ENCODE results near the gene ITGB7. TPM values are rescaled to one million over a fixed set of nuclear protein-coding genes. Genes with fewer than 3 reads are reported as not detected.

ITGB7 gene
- total RNA-seq, 3 donors from 2014 or later (not counting 1 experiment from before 2014, with no cell fraction given), result 329 to 441 (median 439) TPM

GRCh38 chr12:53151039-53151438 is 56.0 kb downstream of the ITGB7 start:
- H3K4me1 ChIP-seq (ENCODE audit: control insufficient read depth, insufficient read depth, low read length), result no peaks in the 10 kb centered on the region
- Mint-ChIP-seq H3K4me1 (no peaks in the 10 kb centered on the region), H3K36me3 (no peaks in the 10 kb centered on the region), H3K9me3 (no peaks in the 10 kb centered on the region), H3K27me3 (ENCODE audit: low read depth in 2 of 2) (no peaks in the 10 kb centered on the region), H3K4me3 (no peak overlapping the region), H3K27ac (no peak overlapping the region)
- H3K9me3 ChIP-seq (ENCODE audit: control insufficient read depth, insufficient read depth, low read length), result no peaks in the 10 kb centered on the region
- WGBS (ENCODE audit: insufficient coverage), result 96% methylated on average over 3 of the region's 6 CpGs
- H3K36me3 ChIP-seq (ENCODE audit: control insufficient read depth, insufficient read depth, low read length), result no peaks in the 10 kb centered on the region
- no peaks in the 10 kb centered on the region for H3K27me3 ChIP-seq (ENCODE audit: control insufficient read depth, insufficient read depth, low read length)
- no peak for ATAC-seq
- intact Hi-C loops (cut with micrococcal nuclease), result no loop called here
- no peak for DNase-seq
- H3K4me3 ChIP-seq (ENCODE audit: low read length), result no peak overlapping the region
- H3K27ac ChIP-seq (ENCODE audit: low read length), result no peak overlapping the region
- TF ChIP-seq CTCF (IDR thresholded peaks at IDR 0.05), result no peak

- no peak overlapping the region for H3K27ac Mint-ChIP-seq
- TF ChIP-seq CTCF (IDR thresholded peaks at IDR 0.05), result no peak
- intact Hi-C loops (cut with micrococcal nuclease), result no loop called here
Measured at GRCh38 chr12:53147653-53148052, 59.4 kb downstream of the ITGB7 start.

GRCh38 chr12:53147181-53147580 is 59.9 kb downstream of the ITGB7 start:
- Mint-ChIP-seq H3K27me3 (ENCODE audit: low read depth in 2 of 2) (no peaks in the 10 kb centered on the region), H3K27ac (no peak overlapping the region), H3K36me3 (no peaks in the 10 kb centered on the region), H3K4me1 (no peaks in the 10 kb centered on the region), H3K9me3 (no peaks in the 10 kb centered on the region), H3K4me3 (no peak overlapping the region)
- Histone ChIP-seq H3K27me3 (ENCODE audit: control insufficient read depth, insufficient read depth, low read length) (no peaks in the 10 kb centered on the region), H3K4me1 (ENCODE audit: control insufficient read depth, insufficient read depth, low read length) (no peaks in the 10 kb centered on the region), H3K36me3 (ENCODE audit: control insufficient read depth, insufficient read depth, low read length) (no peaks in the 10 kb centered on the region), H3K27ac (ENCODE audit: low read length) (no peak overlapping the region), H3K4me3 (ENCODE audit: low read length) (no peak overlapping the region), H3K9me3 (ENCODE audit: control insufficient read depth, insufficient read depth, low read length) (no peaks in the 10 kb centered on the region)
- no peak for TF ChIP-seq CTCF (IDR thresholded peaks at IDR 0.05)
- DNase-seq (no peak), ATAC-seq (no peak)
- WGBS (ENCODE audit: insufficient coverage), result no CpG with 5 or more reads among the region's 5 CpGs
- intact Hi-C loops (cut with micrococcal nuclease), result no loop called here

More at GRCh38 chr12:53147653-53148052, 59.4 kb downstream of the ITGB7 start:
- H3K4me3 Mint-ChIP-seq, result no peak overlapping the region
- H3K4me1 Mint-ChIP-seq, result no peaks in the 10 kb centered on the region
- no peak overlapping the region for H3K4me3 ChIP-seq (ENCODE audit: low read length)
- no peak for DNase-seq
- H3K9me3 Mint-ChIP-seq, result no peaks in the 10 kb centered on the region
- no peaks in the 10 kb centered on the region for H3K27me3 Mint-ChIP-seq (ENCODE audit: low read depth in 2 of 2)
- no peaks in the 10 kb centered on the region for H3K9me3 ChIP-seq (ENCODE audit: control insufficient read depth, insufficient read depth, low read length)
- no peak overlapping the region for H3K27ac ChIP-seq (ENCODE audit: low read length)
- no peaks in the 10 kb centered on the region for H3K36me3 ChIP-seq (ENCODE audit: control insufficient read depth, insufficient read depth, low read length)
- no peaks in the 10 kb centered on the region for H3K4me1 ChIP-seq (ENCODE audit: control insufficient read depth, insufficient read depth, low read length)
- H3K27me3 ChIP-seq (ENCODE audit: control insufficient read depth, insufficient read depth, low read length), result no peaks in the 10 kb centered on the region
- no peaks in the 10 kb centered on the region for H3K36me3 Mint-ChIP-seq
- WGBS (ENCODE audit: insufficient coverage), result no CpG with 5 or more reads among the region's 15 CpGs
- ATAC-seq, result peak in 1 of 3 donors; percentile 30
